Mucosa of stomach (tissue), 1 donor: ENCODE measurements around the gene EP300.

ENCODE experiments used
- H3K27me3 ChIP-seq: one replicate; pipeline ENCODE4 v1.7.0; 2013; ENCODE audit warnings: mild to moderate bottlenecking, low read length; ENCODE audit not compliant: control insufficient read depth, insufficient read depth
- H3K36me3 ChIP-seq: one replicate; pipeline ENCODE4 v1.7.0; 2013; ENCODE audit warnings: low read length; ENCODE audit not compliant: control insufficient read depth, insufficient read depth
- H3K4me1 ChIP-seq: one replicate; pipeline ENCODE4 v1.7.0; 2013; ENCODE audit warnings: mild to moderate bottlenecking, low read length; ENCODE audit not compliant: control insufficient read depth, insufficient read depth
- H3K4me3 ChIP-seq: one replicate; pipeline ENCODE4 v1.7.0; 2013; ENCODE audit warnings: low read length
- H3K9ac ChIP-seq: one replicate; pipeline ENCODE4 v1.7.0; 2013; ENCODE audit warnings: mild to moderate bottlenecking, low read length, moderate library complexity
- H3K9me3 ChIP-seq: one replicate; pipeline ENCODE4 v1.7.0; 2013; ENCODE audit warnings: mild to moderate bottlenecking, low read length, moderate library complexity; ENCODE audit not compliant: control insufficient read depth
- donor health status: Pancreatic carcinoma.

The EP300 gene

DNA sequence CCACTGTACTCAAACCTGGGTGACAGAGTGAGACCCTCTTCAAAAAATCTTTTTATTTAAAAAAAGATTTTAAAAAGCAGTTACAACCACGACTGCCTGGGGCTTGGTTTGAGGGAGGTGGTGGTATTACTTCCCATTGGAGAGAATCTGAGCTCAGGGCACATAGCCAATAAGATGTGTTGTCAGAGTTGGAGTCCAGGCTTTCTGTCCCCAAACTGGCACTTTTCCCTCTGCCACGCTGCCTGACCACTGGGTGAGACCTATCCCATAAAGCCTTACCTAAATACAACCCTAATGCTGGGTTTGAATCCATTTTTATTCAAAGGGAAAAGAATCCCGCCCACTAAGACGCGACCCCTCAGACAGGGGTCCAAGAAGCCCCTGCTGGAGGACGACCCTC lies 136.8 kb downstream of the EP300 start:
- Histone ChIP-seq H3K9ac (no peak overlapping the region), H3K4me1 (no peaks in the 10 kb centered on the region), H3K36me3 (peaks cover 11% of the 10 kb centered on the region), H3K9me3 (no peaks in the 10 kb centered on the region), H3K4me3 (no peak overlapping the region), H3K27me3 (no peaks in the 10 kb centered on the region)
